Panc1 (cell line): ENCODE data around the gene JCHAIN. TPM values are rescaled to one million over a fixed set of nuclear protein-coding genes. Genes with fewer than 3 reads are reported as not detected.
A peak's percentile ranks its signal among the peaks of the same experiment; 100 is the strongest.
"Not testable (repeated sequence)": the region's sequence is repeated elsewhere in the genome, so short reads cannot be mapped to it uniquely, and the experiment has no call there.

Experiments used
- ATAC-seq: fragments of 200-7000 bp; cut with Tn5 transposase; 2 replicates; pipeline ENCODE4 v1.9.1; 2020; ENCODE audit warnings: mild to moderate bottlenecking, moderate library complexity
- BruUV-seq: library from RNA; stranded (reverse); fragments of 400-500 nt; replicated peaks from 2 replicates; lab custom pipeline; 2021; lab: Mats Ljungman, UMichigan
- CTCF ChIA-PET: fragments of 300-600 bp; sonication (Branson Sonifier 250); formaldehyde crosslinking; loops from one replicate; lab custom pipeline; 2022; ENCODE audit warnings: antibody characterized with exemption; lab: Charles Lee
- POLR2A ChIA-PET: fragments of 300-600 bp; sonication (Branson Sonifier 250); formaldehyde crosslinking; loops from one replicate; lab custom pipeline; 2022; ENCODE audit warnings: antibody characterized with exemption; lab: Charles Lee
- DNase-seq: peaks from one replicate; pipeline ENCODE4 v3.0.0-alpha.2; 2010; ENCODE audit warnings: low read depth, low spot score
- H3K27ac ChIP-seq: 2 replicates; pipeline ENCODE4 v1.5.1; 2011; ENCODE audit warnings: mild to moderate bottlenecking, low read length, inconsistent platforms
- H3K27me3 ChIP-seq: fragments of 200-500 bp; sonication (Bioruptor generic); 2 replicates; pipeline ENCODE4 v1.6.0; 2014; ENCODE audit warnings: low read length, inconsistent platforms; ENCODE audit not compliant: control insufficient read depth, insufficient read depth
- H3K36me3 ChIP-seq: fragments of 200-500 bp; sonication (Bioruptor generic); 2 replicates; pipeline ENCODE4 v1.5.1; 2014; ENCODE audit warnings: inconsistent platforms, mild to moderate bottlenecking, low read length, moderate library complexity; ENCODE audit not compliant: control insufficient read depth, insufficient read depth
- H3K4me1 ChIP-seq: 2 replicates; pipeline ENCODE4 v1.5.1; 2011; ENCODE audit warnings: inconsistent platforms, mild to moderate bottlenecking, low read length, moderate library complexity; ENCODE audit not compliant: control insufficient read depth, insufficient read depth
- H3K4me3 ChIP-seq, 2 experiments: 2 replicates each; pipeline ENCODE4 v1.5.1; 2011 to 2012; ENCODE audit warnings: low read depth in 2 of 2, low read length in 2 of 2, mild to moderate bottlenecking in 2 of 2, inconsistent platforms in 1 of 2, moderate library complexity in 1 of 2
- H3K9me3 ChIP-seq: fragments of 200-500 bp; sonication (Bioruptor generic); 2 replicates; pipeline ENCODE4 v1.5.1; 2014; ENCODE audit warnings: low read depth, mild to moderate bottlenecking, inconsistent platforms, low read length, moderate library complexity; ENCODE audit not compliant: control insufficient read depth, insufficient read depth
- POLR2AphosphoS5 ChIP-seq: IDR thresholded peaks from 2 replicates; pipeline ENCODE4 v1.6.1; 2012; ENCODE audit warnings: mild to moderate bottlenecking, low read depth, low read length, moderate library complexity
- SIN3A ChIP-seq: IDR thresholded peaks from 2 replicates; pipeline ENCODE4 v1.6.1; 2012; ENCODE audit warnings: low read depth, mild to moderate bottlenecking, low read length, moderate library complexity, borderline replicate concordance; ENCODE audit not compliant: insufficient read depth
- TCF7L2 ChIP-seq: IDR thresholded peaks from 2 replicates; pipeline ENCODE4 v1.6.1; 2011; ENCODE audit warnings: mild to moderate bottlenecking, low read depth, low read length, inconsistent platforms
- in situ Hi-C: cut with HindIII; loops from 2 replicates; pipeline ENCODE4 v1.10.0; 2016; ENCODE audit warnings: low sequenced_read_pairs, low pct_unique_long_range_greater_than_20kb
- intact Hi-C: fragments of 100-400 bp; cut with micrococcal nuclease; formaldehyde crosslinking; loops from one replicate; pipeline ENCODE4 v1.10.0; 2022; ENCODE audit not compliant: unreplicated experiment
- total RNA-seq: library from RNA; stranded (reverse); gene quantifications from one replicate; pipeline ENCODE4 v1.2.1, GENCODE V29; 2021; ENCODE audit not compliant: unreplicated experiment
- TF ChIP-seq, protein P1 (sequence below), 2 experiments: IDR thresholded peaks; 2 replicates each; pipeline ENCODE4 v1.6.1; 2011 to 2012; ENCODE audit warnings: low read depth in 2 of 2, control low read depth in 1 of 2, low read length in 1 of 2, mild to moderate bottlenecking in 1 of 2, moderate library complexity in 1 of 2; ENCODE audit not compliant: insufficient read depth in 1 of 2
- TF ChIP-seq, protein P2 (sequence below): fragments of 450-650 bp; IDR thresholded peaks from 2 replicates; pipeline ENCODE4 v1.5.1; 2017; ENCODE audit warnings: mild to moderate bottlenecking

JCHAIN gene
- total RNA-seq, 1 experiment from 2014 or later, result 0.36 TPM

GRCh38 chr4:70654605-70655011, 11.7 kb downstream of the JCHAIN start:
- ATAC-seq (no peak), DNase-seq (no peak)
- H3K9me3 ChIP-seq, result no peaks in the 10 kb centered on the region
- POLR2A ChIA-PET, result no interaction called here
- no peak overlapping the region for H3K27ac ChIP-seq
- no peak for TF ChIP-seq POLR2AphosphoS5
- TF ChIP-seq, protein P1, sequence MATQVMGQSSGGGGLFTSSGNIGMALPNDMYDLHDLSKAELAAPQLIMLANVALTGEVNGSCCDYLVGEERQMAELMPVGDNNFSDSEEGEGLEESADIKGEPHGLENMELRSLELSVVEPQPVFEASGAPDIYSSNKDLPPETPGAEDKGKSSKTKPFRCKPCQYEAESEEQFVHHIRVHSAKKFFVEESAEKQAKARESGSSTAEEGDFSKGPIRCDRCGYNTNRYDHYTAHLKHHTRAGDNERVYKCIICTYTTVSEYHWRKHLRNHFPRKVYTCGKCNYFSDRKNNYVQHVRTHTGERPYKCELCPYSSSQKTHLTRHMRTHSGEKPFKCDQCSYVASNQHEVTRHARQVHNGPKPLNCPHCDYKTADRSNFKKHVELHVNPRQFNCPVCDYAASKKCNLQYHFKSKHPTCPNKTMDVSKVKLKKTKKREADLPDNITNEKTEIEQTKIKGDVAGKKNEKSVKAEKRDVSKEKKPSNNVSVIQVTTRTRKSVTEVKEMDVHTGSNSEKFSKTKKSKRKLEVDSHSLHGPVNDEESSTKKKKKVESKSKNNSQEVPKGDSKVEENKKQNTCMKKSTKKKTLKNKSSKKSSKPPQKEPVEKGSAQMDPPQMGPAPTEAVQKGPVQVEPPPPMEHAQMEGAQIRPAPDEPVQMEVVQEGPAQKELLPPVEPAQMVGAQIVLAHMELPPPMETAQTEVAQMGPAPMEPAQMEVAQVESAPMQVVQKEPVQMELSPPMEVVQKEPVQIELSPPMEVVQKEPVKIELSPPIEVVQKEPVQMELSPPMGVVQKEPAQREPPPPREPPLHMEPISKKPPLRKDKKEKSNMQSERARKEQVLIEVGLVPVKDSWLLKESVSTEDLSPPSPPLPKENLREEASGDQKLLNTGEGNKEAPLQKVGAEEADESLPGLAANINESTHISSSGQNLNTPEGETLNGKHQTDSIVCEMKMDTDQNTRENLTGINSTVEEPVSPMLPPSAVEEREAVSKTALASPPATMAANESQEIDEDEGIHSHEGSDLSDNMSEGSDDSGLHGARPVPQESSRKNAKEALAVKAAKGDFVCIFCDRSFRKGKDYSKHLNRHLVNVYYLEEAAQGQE (IDR thresholded peaks at IDR 0.05; ENCODE audit: insufficient read depth in 1 of 2, low read depth in 2 of 2, low read length in 1 of 2), result no peak
- TF ChIP-seq, protein P2, sequence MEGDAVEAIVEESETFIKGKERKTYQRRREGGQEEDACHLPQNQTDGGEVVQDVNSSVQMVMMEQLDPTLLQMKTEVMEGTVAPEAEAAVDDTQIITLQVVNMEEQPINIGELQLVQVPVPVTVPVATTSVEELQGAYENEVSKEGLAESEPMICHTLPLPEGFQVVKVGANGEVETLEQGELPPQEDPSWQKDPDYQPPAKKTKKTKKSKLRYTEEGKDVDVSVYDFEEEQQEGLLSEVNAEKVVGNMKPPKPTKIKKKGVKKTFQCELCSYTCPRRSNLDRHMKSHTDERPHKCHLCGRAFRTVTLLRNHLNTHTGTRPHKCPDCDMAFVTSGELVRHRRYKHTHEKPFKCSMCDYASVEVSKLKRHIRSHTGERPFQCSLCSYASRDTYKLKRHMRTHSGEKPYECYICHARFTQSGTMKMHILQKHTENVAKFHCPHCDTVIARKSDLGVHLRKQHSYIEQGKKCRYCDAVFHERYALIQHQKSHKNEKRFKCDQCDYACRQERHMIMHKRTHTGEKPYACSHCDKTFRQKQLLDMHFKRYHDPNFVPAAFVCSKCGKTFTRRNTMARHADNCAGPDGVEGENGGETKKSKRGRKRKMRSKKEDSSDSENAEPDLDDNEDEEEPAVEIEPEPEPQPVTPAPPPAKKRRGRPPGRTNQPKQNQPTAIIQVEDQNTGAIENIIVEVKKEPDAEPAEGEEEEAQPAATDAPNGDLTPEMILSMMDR, result no peak
- no peak for TF ChIP-seq SIN3A
- TF ChIP-seq TCF7L2, result no peak
- H3K36me3 ChIP-seq, result no peaks in the 10 kb centered on the region
- intact Hi-C loops, result loop anchor here (10.0 kb wide), 1 partner anchor 160 kb away; no protein-coding TSS in a partner anchor
- H3K27me3 ChIP-seq, result no peaks in the 10 kb centered on the region
- no peaks in the 10 kb centered on the region for H3K4me1 ChIP-seq
- BruUV-seq, result no TSS peak
- no peak overlapping the region for H3K4me3 ChIP-seq
- in situ Hi-C loops, result no loop called here
- CTCF ChIA-PET, result no interaction called here

DNA sequence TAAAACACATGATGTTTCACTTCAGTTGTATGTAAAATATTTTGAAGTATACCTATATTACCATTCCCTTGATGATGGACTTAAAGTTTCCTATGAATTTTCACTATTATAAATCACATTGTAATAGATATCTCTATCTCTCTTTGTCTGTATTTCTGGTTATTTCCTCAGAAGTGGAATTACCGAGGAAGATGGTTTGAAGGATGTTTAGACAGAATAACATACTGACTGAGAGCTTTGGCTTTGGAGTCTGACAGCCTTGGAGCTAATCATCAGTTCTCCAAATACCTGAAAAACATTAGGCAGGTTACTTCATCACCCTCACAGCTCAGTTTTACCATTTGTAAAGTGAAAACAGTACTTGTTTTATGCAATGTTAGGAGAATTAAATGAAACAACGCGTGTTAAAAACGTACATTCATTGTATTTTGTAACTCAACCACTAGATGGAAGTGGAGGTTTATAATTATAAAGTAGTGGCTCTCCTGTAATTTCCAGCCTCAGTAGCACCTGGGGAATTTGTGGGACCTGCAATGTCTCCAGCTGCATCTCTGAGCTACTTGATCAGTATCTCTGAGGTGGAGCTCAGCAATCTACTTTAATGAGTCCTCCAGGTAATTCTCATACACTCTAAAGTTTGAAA, 14.3 kb downstream of the JCHAIN start:
- no peak overlapping the region for H3K27ac ChIP-seq
- in situ Hi-C loops, result no loop called here
- TF ChIP-seq TCF7L2 (no peak), SIN3A (no peak)
- TF ChIP-seq, protein P2, result peak; percentile 64
- H3K4me1 ChIP-seq, result no peaks in the 10 kb centered on the region
- POLR2A ChIA-PET, result interaction anchor here (0.7 kb wide), 1 partner anchor 163 kb away, joined by 13 read pairs; no protein-coding TSS in a partner anchor
- no peaks in the 10 kb centered on the region for H3K27me3 ChIP-seq
- no peaks in the 10 kb centered on the region for H3K36me3 ChIP-seq
- BruUV-seq, result no TSS peak
- CTCF ChIA-PET, result interaction anchor here (0.5 to 1.1 kb wide), 2 partner anchors 17 to 359 kb away, joined by 3 to 4 read pairs; no protein-coding TSS in a partner anchor
- H3K4me3 ChIP-seq, result peak overlapping the region in 1 of 2 experiments; percentile 17; a peak in 1 of 4 replicates
- DNase-seq, result peak; percentile 30
- ATAC-seq, result peak; percentile 76
- intact Hi-C loops, result loop anchor here (10.0 kb wide), 1 partner anchor 163 kb away; no protein-coding TSS in a partner anchor
- H3K9me3 ChIP-seq, result no peaks in the 10 kb centered on the region

DNA sequence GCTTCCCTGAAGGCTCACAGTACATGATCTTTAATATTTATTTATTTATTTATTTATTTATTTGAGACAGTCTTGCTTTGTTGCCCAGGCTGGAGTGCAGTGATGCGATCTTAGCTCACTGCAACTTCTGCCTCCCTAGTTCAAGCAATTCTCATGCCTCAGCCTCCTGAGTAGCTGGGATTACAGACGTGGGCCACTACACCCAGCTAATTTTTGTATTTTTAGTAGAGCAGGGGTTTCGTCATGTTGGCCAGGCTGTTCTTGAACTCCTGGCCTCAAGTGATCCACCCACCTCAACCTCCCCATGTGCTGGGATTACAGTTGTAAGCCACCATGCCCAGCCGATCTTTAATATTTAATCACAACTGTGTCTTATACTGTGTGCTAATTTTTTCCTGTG, 15.6 kb downstream of the JCHAIN start:
- CTCF ChIA-PET, result interaction anchor here (1.1 kb wide), 1 partner anchor 360 kb away, joined by 4 read pairs; no protein-coding TSS in a partner anchor
- BruUV-seq, in situ Hi-C loops, H3K4me3 ChIP-seq, H3K9me3 ChIP-seq, DNase-seq, H3K27me3 ChIP-seq, ATAC-seq, H3K36me3 ChIP-seq, H3K27ac ChIP-seq, POLR2A ChIA-PET, H3K4me1 ChIP-seq: not testable (repeated sequence)
- intact Hi-C loops, result loop anchor here (10.0 kb wide), 1 partner anchor 164 kb away; no protein-coding TSS in a partner anchor
